ENCODE data around the gene PIGR.

- TF ChIP-seq CTCF (conservative IDR thresholded peaks at IDR 0.05; ENCODE audit: low read length), result no peak
- TF ChIP-seq EZH2phosphoT487 (IDR thresholded peaks at IDR 0.05; ENCODE audit: borderline replicate concordance, low read depth, low read length), result no peak
These were observed 2.9 kb upstream of the PIGR start for GRCh38 chr1:206949208-206949607.
